ENCODE results near the gene EMILIN3. TPM values are rescaled to one million over a fixed set of nuclear protein-coding genes. Genes with fewer than 3 reads are reported as not detected.
A peak's percentile ranks its signal among the peaks of the same experiment; 100 is the strongest.

The EMILIN3 gene
- polyA plus RNA-seq, 6 donors from 2014 or later, result not detected

GRCh38 chr20:41395667-41396664 lies 29.3 kb upstream of the EMILIN3 start:
- Mint-ChIP-seq H3K9me3 (peaks cover 0 to 5% (median 0%) of the 10 kb centered on the region in 7 donors), H3K27ac (peak overlapping the region in 1 of 6 donors; percentile 47)

GRCh38 chr20:41394931-41395666 lies 28.5 kb upstream of the EMILIN3 start:
- DNase-seq (no peak), ATAC-seq (ENCODE audit: low read depth in 2 of 2) (no peak)
- Mint-ChIP-seq H3K4me3 (no peak overlapping the region), H3K4me1 (no peaks in the 10 kb centered on the region), H3K36me3 (no peaks in the 10 kb centered on the region), H3K27ac (peak overlapping the region in 1 of 6 donors; percentile 47), H3K27me3 (peaks cover 0 to 12% (median 0%) of the 10 kb centered on the region in 3 donors), H3K9me3 (peaks cover 0 to 5% (median 0%) of the 10 kb centered on the region in 7 donors)

More at GRCh38 chr20:41395667-41396664, 29.3 kb upstream of the EMILIN3 start:
- Mint-ChIP-seq H3K4me3 (no peak overlapping the region), H3K4me1 (no peaks in the 10 kb centered on the region), H3K27me3 (peaks cover 0 to 12% (median 0%) of the 10 kb centered on the region in 3 donors), H3K36me3 (no peaks in the 10 kb centered on the region)
- ATAC-seq (ENCODE audit: low read depth in 2 of 2), result no peak
- no peak for DNase-seq

GRCh38 chr20:41394081-41394480 lies 27.5 kb upstream of the EMILIN3 start:
- DNase-seq (no peak), ATAC-seq (ENCODE audit: low read depth in 2 of 2) (no peak)
- peaks cover 0 to 12% (median 0%) of the 10 kb centered on the region in 3 donors for H3K27me3 Mint-ChIP-seq
- no peak overlapping the region for H3K4me3 Mint-ChIP-seq
- no peak overlapping the region for H3K27ac Mint-ChIP-seq
- peaks cover 0 to 5% (median 0%) of the 10 kb centered on the region in 7 donors for H3K9me3 Mint-ChIP-seq
- H3K4me1 Mint-ChIP-seq, result no peaks in the 10 kb centered on the region
- no peaks in the 10 kb centered on the region for H3K36me3 Mint-ChIP-seq

GRCh38 chr20:41393705-41394066 lies 27.1 kb upstream of the EMILIN3 start:
- ATAC-seq (ENCODE audit: low read depth in 2 of 2), result no peak
- peaks cover 0 to 14% (median 0%) of the 10 kb centered on the region in 3 donors for H3K27me3 Mint-ChIP-seq
- no peak overlapping the region for H3K4me3 Mint-ChIP-seq
- H3K9me3 Mint-ChIP-seq, result peaks cover 0 to 5% (median 0%) of the 10 kb centered on the region in 7 donors
- no peak overlapping the region for H3K27ac Mint-ChIP-seq
- H3K4me1 Mint-ChIP-seq, result no peaks in the 10 kb centered on the region
- H3K36me3 Mint-ChIP-seq, result no peaks in the 10 kb centered on the region
- no peak for DNase-seq

GRCh38 chr20:41392871-41393704 lies 26.5 kb upstream of the EMILIN3 start:
- H3K9me3 Mint-ChIP-seq, result peaks cover 0 to 5% (median 0%) of the 10 kb centered on the region in 7 donors
- no peak for ATAC-seq (ENCODE audit: low read depth in 2 of 2)
- peaks cover 0 to 20% (median 0%) of the 10 kb centered on the region in 3 donors for H3K27me3 Mint-ChIP-seq
- H3K4me3 Mint-ChIP-seq, result no peak overlapping the region
- H3K36me3 Mint-ChIP-seq, result no peaks in the 10 kb centered on the region
- H3K4me1 Mint-ChIP-seq, result no peaks in the 10 kb centered on the region
- DNase-seq, result no peak
- H3K27ac Mint-ChIP-seq, result peak overlapping the region in 1 of 6 donors; percentile 82

- H3K27ac Mint-ChIP-seq, result no peak overlapping the region
- ATAC-seq (ENCODE audit: low read depth in 2 of 2) (no peak), DNase-seq (no peak)
- peaks cover 0 to 20% (median 0%) of the 10 kb centered on the region in 3 donors for H3K27me3 Mint-ChIP-seq
- no peaks in the 10 kb centered on the region for H3K4me1 Mint-ChIP-seq
- H3K36me3 Mint-ChIP-seq, result no peaks in the 10 kb centered on the region
- peaks cover 0 to 5% (median 0%) of the 10 kb centered on the region in 7 donors for H3K9me3 Mint-ChIP-seq
- H3K4me3 Mint-ChIP-seq, result no peak overlapping the region
These were observed 25.7 kb upstream of the EMILIN3 start for GRCh38 chr20:41392295-41392694.

GRCh38 chr20:41391587-41392001 lies 25.0 kb upstream of the EMILIN3 start:
- Mint-ChIP-seq H3K36me3 (no peaks in the 10 kb centered on the region), H3K27ac (no peak overlapping the region), H3K4me1 (no peaks in the 10 kb centered on the region), H3K9me3 (peaks cover 0 to 5% (median 0%) of the 10 kb centered on the region in 7 donors), H3K4me3 (no peak overlapping the region), H3K27me3 (peaks cover 0 to 20% (median 0%) of the 10 kb centered on the region in 3 donors)
- ATAC-seq (ENCODE audit: low read depth in 2 of 2) (no peak), DNase-seq (no peak)

GRCh38 chr20:41390889-41391288 lies 24.3 kb upstream of the EMILIN3 start:
- no peak overlapping the region for H3K4me3 Mint-ChIP-seq
- ATAC-seq (ENCODE audit: low read depth in 2 of 2) (no peak), DNase-seq (no peak)
- no peaks in the 10 kb centered on the region for H3K4me1 Mint-ChIP-seq
- no peaks in the 10 kb centered on the region for H3K36me3 Mint-ChIP-seq
- H3K9me3 Mint-ChIP-seq, result peaks cover 0 to 5% (median 0%) of the 10 kb centered on the region in 7 donors
- H3K27me3 Mint-ChIP-seq, result peaks cover 0 to 20% (median 5%) of the 10 kb centered on the region in 3 donors
- H3K27ac Mint-ChIP-seq, result no peak overlapping the region

GRCh38 chr20:41387444-41387851 lies 20.8 kb upstream of the EMILIN3 start:
- H3K9me3 Mint-ChIP-seq, result peaks cover 0 to 12% (median 5%) of the 10 kb centered on the region in 7 donors
- no peak for ATAC-seq (ENCODE audit: low read depth in 2 of 2)
- H3K4me1 Mint-ChIP-seq, result no peaks in the 10 kb centered on the region
- H3K27me3 Mint-ChIP-seq, result peaks cover 14 to 28% (median 15%) of the 10 kb centered on the region in 3 donors
- H3K36me3 Mint-ChIP-seq, result no peaks in the 10 kb centered on the region
- H3K27ac Mint-ChIP-seq, result peak overlapping the region in 2 of 6 donors; percentile 38 to 48
- DNase-seq, result no peak
- no peak overlapping the region for H3K4me3 Mint-ChIP-seq

- H3K4me3 Mint-ChIP-seq, result no peak overlapping the region
- H3K9me3 Mint-ChIP-seq, result peaks cover 0 to 12% (median 6%) of the 10 kb centered on the region in 7 donors
- no peaks in the 10 kb centered on the region for H3K4me1 Mint-ChIP-seq
- no peaks in the 10 kb centered on the region for H3K36me3 Mint-ChIP-seq
- H3K27ac Mint-ChIP-seq, result peak overlapping the region in 1 of 6 donors; percentile 7
- ATAC-seq (ENCODE audit: low read depth in 2 of 2) (no peak), DNase-seq (no peak)
- peaks cover 14 to 28% (median 15%) of the 10 kb centered on the region in 3 donors for H3K27me3 Mint-ChIP-seq
These were observed 20.1 kb upstream of the EMILIN3 start for GRCh38 chr20:41386502-41387427.

GRCh38 chr20:41382791-41383305 lies 16.2 kb upstream of the EMILIN3 start:
- H3K27ac Mint-ChIP-seq, result no peak overlapping the region
- H3K9me3 Mint-ChIP-seq, result peaks cover 0 to 12% (median 4%) of the 10 kb centered on the region in 7 donors
- H3K4me3 Mint-ChIP-seq, result no peak overlapping the region
- no peaks in the 10 kb centered on the region for H3K4me1 Mint-ChIP-seq
- DNase-seq, result no peak
- ATAC-seq (ENCODE audit: low read depth in 2 of 2), result no peak
- H3K27me3 Mint-ChIP-seq, result peaks cover 27 to 29% (median 28%) of the 10 kb centered on the region in 3 donors
- H3K36me3 Mint-ChIP-seq, result no peaks in the 10 kb centered on the region
